ENCODE results near the gene ARHGDIA.

GRCh38 chr17:81842378-81842724 is 28.8 kb downstream of the ARHGDIA start:
- TF ChIP-seq POLR2AphosphoS5 (IDR thresholded peaks at IDR 0.05; ENCODE audit: low read depth, low read length) (no peak; the same call in 1 of the 2 replicates), TAF1 (IDR thresholded peaks at IDR 0.05; ENCODE audit: borderline replicate concordance, insufficient read depth, low read length) (no peak), SIN3A (IDR thresholded peaks at IDR 0.05; ENCODE audit: borderline replicate concordance, insufficient read depth, low read length) (no peak)

Measured in PFSK-1 (cell line).